HG02678 (cell line): ENCODE data around the gene ZNF319.
"Not testable (repeated sequence)": the region's sequence is repeated elsewhere in the genome, so short reads cannot be mapped to it uniquely, and the experiment has no call there.

Source experiments
- ATAC-seq: cut with Tn5 transposase; IDR thresholded peaks from one replicate; pipeline ENCODE4 v1.9.1; 2021; ENCODE audit warnings: mild to moderate bottlenecking, moderate library complexity; ENCODE audit not compliant: unreplicated experiment

The ZNF319 gene

DNA sequence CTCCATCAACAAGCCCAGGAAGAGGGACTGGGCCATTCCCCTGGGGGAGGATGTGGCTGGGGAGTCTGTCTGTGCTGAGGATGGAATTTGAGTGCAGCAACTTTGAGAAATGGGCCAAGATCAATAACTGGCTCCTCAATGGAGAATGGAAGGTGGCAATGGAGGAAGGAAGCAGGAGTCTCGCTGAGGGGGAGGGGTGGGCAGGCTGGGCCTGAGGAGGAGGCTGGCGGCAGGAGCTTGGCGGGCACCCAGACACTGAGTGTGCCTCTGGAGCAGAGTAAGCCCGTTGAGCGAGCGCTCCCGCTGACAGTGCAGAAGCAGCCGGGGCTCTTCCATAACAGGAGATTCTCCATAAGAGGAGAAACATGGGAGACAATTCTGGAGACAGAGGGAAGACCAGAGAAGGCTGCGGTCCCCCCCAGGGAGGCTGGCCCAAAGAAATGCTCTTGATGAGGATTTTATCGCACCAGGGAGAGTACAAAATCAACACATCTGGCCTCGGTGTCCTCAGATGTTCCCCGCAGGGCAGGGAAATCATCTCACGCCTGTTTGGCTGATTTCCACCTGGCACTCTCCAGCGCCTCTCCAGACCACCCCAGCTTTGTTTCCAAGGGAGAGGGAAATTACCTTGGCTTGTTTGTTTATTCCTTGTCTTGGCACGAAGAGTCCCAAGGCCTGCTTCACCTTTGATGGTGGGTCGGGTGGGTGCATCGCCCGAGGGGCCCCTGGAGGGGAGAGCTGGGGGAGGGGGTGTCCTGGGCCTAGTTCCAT is 22.3 kb upstream of the ZNF319 start:
- no peak for ATAC-seq

DNA sequence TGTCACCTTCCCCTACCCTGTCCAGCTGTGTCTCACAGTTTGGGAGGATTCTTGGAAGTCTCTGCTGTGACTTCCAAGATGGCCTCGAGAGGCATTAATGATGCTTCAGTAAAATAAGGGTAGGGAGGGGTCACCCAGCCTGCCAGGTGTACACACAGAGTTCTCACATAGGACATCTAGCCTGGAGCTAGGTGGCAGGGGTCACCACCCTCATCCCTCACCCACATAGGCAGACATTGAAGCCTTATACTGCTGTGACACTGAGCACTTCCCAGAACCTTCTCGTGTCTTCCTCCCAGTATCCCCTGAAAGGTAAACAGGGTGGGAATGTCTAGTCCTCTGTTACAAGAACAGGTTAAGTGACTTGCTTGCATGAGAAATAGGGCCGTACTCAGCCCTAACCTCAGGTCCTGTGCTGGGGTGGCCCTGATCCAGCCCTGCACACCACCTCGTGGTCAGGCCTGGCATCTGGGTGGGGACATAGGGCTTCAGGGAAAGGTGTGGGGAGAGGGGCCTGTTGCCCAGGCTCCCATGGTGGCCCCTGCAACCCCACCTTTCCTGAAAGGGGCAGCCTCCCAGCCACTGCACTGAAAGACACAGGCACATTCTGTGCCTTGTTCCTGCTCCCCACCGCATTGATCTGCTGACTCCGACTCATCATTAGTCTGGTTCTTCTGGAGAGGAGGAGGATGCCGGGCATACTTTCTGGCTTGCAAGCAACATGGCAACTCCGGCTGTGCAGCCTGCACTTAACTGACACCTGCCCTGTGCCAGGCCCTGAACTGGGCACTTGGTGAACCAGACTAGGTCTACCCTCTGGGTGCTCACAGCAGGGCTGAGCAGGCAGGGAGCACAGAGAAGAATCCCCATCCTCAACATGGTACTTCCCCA is 21.4 kb upstream of the ZNF319 start:
- no peak for ATAC-seq

DNA sequence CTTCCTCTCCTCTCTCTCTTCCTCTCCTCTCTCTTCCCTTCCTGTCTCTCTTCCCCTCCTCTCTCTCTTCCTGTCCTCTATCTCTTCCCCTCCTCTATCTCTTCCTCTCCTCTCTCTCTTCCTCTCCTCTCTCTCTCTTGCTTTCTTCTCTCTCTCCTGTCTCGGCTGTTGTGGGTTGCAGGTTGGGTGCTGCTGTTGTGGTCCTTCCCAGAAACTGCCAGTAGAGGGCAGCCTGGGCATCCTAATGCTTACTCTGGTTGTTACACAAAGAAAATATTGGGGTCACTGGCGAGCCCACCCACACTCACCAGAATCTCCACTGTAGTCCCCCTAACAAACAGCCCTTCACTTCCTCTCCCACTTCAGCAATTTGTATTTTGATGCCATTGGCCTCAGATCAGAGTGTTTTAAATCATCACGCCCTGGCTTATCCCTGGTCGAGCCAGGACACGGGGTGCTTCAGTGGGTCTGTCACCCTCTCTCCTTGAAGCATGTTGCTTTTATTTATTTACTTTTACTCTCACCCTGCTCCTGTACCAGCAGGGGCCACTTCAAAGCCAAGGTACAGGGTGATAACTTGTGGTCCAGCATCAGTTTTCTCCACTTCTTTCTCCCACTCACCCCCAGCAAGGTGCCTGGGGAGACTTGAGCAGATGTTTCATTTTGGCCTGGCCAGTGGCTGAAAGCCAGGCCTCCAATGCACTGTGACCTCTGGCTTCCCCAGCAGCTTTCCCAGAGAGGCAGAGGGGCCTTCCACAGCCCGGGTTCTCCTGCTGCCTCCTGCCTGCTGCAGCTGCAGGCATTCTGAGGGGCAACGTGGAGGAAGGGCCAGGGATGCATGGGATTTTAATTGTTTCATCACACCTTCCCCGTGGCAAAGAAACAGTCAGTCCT is 20.4 kb upstream of the ZNF319 start:
- ATAC-seq: no peak

DNA sequence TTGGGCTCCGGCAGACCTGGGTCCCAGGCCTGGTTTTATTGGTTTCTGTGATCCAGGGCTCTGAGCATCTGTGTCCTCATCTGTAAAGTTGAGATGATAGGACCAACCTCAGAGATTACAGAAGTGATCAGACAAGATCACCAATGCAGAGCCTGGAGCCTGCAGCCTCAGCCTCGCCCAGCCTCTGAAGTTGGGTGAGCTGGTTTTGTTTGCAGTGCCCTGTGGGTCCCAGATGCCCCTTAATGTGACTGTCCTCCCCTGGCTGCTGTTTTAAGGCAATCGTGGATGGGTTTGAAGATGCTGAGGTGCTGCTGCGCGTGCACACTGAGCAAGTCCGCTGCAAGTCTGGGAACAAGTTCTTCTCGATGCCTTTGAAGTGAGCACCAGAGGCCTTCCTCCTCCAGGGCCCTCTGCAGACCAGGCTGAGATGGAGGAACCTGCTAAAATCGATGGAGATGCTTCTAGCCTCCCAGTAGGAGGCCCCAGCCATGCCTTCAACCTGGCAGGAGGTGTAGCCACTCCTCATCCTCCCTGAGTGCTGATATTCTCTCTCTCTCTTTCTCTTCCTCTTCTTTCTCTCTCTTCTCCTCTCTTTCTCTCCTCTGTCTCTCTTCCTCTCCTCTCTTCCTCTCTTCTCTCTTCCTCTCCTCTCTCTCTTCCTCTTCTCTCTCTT is 19.5 kb upstream of the ZNF319 start:
- no peak for ATAC-seq

DNA sequence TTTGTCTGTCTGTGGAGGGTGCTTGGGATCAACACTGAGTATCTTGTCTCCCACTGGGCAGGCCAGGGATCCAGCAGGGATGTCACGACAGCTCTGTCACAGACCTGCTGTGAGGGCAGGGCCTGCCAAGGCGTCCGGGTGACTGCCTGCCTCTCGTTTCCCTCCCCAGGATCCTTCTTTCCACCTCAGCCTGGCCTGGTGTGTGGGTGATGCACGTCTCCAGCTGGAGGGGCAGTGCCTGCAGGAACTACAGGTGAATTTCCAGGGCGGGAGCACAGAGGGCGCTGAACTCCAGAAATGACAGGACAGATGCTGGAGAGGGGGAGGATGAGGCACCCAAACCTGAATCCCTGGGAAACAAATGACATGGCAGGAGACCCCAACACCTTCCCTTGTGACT is 18.3 kb upstream of the ZNF319 start:
- ATAC-seq: no peak

DNA sequence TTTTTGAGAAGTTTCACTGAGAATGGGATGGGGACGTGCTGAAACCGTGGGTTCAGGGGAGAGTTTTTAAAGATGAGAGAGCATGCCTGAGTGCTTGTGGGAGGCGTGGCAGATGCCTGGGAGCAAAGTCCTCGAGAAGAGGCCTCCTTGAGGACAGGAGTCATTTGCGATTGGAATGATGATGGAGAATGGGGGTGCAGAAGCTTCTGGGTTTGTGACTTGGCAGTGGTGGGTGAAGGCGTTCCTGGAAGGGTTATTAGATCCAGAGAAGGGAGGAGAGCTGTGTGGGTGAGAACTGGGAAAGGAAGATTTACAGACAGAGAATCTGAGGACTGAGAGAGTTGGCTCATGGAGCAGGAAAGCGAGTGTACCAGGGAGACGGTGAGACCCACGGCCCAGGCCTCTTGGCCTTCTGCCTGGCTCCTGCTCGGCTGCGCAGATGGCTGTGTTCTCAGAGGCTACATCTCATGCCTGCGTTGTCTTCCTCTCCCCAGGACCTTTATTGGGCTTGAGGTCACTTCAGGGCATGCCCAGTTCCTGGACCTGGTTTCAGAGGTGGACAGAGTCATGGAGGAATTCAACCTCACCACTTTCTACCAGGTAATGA is 16.5 kb upstream of the ZNF319 start:
- ATAC-seq: no peak

DNA sequence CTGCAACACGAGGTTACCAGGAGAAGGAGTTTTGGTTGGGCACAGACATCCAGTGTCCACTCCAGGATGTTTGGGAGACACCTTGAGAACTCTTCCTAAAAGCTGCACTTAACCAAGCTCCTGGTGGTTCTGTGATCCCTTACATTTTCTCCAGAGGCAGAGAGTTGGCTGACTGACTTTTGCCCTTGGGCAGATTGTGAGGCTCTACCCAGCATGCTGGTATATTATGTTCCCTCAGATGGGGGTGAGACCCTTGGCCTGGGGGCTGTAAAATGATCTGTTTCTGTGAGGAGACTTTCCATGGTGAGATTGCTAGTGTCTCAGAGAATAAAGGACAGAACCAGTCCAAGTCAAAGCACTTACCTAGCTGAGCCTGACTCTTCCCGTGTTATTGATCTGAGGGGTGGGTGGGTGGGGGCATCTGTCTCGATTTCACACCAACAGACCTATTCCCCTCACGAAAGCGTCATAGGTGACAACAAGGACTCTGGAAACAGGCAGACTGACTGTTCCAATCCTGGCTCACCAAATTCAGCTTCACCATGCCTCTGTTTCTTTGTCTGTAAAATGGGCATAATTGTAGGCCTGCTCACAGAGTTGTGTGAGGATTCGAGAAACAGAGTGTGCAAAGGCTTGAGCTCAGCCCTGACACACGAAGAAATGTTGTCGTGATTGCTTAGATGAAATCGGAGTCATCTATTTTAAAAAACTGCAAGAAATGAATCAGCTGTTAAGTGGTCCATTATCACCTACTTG is 12.9 kb upstream of the ZNF319 start:
- no peak for ATAC-seq

DNA sequence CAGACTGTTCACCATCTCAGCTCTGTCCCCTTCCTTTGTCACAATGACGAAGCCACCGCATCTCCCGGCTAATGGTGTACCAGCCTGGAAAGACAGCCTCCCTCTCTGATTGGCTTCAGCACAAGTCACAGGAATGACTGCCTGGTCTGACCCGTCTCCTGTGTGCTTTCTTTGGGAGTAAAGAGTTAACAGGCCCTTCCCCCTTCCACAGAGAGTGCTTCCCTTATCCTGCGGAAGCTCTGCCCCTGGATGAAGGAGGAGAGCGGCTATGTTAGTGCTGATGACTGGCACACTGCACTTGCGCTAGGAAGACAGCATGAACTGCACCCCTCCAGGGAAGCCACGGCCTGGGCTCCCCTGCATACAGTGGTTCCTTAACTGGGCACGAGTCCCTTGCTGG is 12.0 kb upstream of the ZNF319 start:
- no peak for ATAC-seq

DNA sequence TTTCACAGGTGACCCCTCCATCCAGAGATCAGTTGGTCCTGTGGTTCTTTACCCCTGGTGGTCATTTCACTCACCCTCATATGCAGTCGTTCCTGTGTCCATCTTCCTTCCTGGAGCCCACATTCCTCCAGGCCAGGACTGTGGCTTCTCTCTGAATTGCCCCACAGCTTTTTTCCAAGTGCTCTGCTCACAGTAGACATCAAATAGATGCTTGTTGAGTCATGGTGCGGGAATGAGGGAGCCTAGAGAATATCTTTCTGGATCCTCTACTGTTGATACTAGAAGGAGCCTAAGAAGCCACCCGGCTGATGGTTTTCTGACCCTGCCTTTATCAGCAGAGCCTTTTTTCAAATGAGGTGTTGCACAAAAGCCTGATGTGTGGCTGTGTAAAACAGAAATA is 11.2 kb upstream of the ZNF319 start:
- ATAC-seq: no peak

DNA sequence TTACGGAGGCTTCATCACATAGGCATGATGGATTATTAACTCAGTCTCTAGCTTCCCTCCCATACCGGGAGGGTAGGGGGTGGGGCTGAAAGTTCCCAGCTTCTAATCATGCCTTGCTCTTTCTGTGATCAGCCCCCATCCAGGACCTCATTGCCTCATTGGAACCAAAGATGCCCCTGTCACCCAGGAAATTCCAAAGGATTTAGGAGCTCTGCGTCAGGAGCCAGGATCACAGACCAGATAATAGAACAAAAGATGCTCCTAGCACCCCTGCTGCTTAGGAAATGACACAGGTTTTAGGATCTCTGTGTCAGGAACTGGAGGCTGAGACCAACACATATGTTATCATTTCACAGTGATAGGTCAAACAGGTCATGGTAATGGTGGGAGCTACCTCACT is 10.4 kb upstream of the ZNF319 start:
- ATAC-seq: no peak

DNA sequence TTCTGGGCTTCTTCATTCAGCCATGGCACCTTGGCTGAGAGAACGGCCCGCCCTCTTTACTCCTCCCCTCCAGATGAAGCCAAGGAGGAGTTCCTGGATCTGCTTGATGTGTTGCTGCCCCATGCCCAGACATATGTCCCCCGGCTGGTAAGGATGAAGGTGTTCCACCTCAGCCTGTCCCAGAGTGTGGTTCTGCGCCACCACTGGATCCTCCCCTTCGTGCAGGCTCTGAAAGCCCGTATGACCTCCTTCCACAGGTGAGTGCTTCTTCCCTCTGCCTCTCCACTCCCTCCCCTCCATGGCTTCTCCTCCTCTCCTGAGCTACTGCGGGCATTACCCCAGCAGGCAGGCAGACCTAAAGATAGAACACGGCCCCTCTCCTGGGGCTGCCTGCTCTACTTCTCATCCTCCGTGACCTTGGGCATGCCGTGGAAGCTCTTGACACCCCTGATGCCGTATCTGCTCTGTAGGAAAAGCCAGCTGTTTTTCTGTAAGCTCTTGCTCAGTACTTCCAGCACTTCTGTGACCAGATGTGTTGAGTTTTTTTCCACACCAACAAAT is 9.5 kb upstream of the ZNF319 start:
- no peak for ATAC-seq

DNA sequence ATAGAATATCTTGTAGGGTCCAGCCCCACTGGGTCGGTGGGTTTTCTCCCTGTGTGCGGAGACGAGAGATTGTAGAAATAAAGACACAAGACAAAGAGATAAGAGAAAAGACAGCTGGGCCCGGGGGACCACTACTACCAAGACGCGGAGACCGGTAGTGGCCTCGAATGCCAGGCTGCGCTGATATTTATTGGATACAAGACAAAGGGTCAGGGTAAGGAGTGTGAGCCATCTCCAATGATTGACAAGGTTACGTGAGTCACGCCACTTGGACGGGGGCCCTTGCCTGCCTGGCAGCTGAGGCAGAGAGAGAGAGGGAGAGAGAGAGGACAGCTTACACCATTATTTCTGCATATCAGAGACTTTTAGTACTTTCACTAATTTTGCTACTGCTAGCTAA is 4.3 kb upstream of the ZNF319 start:
- ATAC-seq: not testable (repeated sequence)

DNA sequence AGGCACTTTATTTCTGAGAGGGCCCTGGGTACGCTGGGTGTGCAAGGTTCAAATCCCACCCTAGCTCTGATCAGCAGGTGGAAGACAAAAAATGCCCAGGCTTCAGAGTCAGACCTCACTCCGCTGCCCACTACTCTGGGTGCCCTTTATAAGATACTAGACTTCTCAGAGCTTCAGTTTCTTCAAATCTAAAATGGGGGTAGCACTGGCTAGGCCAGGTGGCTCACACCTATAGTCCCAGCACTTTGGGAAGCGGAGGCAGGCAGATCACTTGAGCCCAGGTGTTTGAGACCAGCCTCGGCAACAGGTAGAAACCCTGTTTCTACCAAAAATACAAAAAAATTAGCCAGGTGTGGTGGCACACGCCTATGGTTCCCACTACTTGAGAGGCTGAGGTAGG is 2.5 kb upstream of the ZNF319 start:
- no peak for ATAC-seq

DNA sequence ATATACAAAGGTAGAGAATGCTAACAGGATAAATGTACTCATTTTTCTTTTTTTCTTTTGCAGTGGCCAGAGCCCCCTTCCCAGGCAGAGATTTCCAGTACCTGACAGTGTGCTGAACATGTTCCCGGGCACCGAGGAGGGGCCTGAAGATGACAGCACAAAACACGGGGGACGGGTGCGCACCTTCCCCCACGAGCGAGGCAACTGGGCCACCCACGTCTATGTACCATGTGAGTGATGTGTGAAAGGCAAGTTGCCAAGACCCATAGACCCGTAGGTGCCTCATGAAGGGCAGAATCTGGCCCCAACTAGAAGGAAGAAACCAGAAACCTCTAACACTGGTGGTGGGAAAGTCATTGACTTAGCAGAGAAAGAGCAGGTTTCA is 1.9 kb upstream of the ZNF319 start:
- ATAC-seq: no peak

DNA sequence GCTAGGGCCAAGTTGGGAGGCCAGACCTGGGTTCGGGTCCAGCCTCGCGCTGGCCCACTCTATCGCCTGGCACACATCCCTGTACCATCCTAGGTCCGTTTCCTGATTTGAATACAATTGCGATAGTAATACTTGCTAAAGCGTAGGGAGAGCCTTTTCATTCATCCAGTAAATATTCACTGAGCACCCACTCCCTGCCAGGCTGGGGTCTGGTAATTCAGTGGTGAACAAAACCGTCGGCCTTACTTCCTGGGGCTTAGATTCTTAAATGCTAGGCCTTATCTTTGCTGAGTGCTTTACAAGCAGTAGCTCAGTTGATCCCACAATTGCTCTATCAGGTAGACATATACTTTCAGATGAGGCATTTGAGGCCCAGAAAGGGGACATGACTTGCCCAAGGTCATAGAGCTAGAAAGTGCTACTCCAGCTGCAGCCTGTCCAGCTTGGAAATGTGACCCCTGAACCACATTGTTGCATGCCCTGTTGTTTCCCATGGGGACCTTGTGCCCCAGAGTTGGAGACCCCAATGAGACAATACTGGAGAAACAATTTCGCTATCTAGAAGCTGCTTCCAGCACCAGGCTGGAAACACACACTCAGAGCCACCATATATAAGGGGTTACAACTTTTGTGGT is 1.4 kb upstream of the ZNF319 start:
- no peak for ATAC-seq

DNA sequence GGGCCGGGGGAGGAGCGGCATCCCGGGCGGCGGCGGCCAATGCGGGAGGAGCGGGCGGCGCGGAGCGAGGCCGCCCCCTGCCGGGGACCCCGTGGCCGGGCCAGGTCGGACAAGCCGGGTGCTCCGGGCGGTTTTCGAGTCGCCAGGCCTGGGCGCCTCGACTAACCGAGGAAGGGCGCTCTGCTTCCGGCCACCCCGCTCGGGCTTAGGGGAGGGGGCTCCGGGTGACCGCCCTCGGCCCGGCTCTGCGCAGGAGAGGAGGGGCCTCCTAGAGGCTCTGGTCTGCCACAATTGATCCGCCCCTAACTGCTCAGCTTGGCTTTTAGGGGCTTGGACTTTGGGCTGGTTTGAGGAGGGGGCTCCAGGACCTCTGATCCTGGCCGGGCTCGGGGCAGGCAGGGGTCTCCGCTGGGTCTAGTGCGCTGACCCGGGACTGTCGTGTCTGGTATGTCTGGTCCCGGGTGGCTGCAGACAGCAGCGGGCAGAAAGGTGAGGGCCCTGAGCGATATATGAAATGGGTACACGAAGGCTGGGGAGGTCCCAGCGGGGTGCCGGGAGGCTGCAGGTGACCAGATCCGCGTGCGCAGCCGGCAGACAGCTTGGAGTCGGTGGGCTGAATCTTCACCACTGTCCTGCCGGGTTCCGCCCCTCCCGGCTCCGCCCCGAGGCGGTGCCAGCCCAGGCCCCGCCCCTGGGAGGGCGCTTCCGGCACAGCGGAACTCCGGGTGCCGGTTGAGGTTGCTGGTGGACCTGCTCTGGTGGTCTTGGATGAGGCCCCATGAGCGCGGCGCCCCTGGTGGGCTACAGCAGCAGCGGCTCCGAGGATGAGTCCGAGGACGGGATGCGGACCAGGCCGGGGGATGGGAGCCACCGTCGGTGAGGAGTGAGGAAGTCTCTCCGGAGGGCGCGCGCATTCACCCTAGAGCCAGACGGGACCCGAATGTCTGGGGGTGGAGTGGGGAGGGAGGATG is 519 bp upstream of the ZNF319 start, which contains the start of gene USB1:
USB1 (plus strand) TSS at position 702 of the 971 bp plus-strand sequence; CDS start at position 779, 77 bp downstream.
- ATAC-seq: peak; percentile 77

DNA sequence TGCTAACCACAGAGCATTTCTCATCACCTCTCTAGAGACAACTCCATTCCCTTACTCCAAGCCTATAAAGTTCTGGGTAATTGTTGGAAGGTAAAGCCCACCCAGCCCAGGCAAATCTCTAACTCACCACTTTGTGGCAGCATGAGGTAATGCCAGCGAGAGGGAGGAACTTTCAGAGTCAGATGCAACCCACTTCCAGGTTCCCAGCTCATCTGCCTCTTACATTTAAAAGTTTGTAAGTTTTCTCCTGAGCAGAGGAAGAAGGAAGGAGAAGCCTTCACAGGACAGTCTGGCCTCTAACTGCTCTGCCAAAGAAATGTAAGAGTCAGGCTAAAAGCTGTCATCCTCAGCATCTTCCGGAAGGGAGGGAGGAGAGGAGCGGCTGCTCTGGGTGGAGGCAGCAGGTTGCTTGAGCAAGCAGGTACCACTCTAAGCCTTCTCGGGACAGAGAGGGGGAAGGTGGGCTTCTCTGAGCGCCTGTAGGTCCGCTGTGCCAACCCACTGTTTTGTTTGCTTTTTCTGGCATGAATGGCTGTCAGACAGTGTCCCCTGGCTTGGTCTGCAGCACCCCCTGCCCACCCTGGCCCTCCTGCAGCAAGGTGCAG is 1.0 kb downstream of the ZNF319 start:
- no peak for ATAC-seq
